ENCODE data around the gene VSTM5. TPM values are rescaled to one million over a fixed set of nuclear protein-coding genes. Genes with fewer than 3 reads are reported as not detected.

Gene VSTM5
- total RNA-seq, 2 donors from 2014 or later: not detected

DNA sequence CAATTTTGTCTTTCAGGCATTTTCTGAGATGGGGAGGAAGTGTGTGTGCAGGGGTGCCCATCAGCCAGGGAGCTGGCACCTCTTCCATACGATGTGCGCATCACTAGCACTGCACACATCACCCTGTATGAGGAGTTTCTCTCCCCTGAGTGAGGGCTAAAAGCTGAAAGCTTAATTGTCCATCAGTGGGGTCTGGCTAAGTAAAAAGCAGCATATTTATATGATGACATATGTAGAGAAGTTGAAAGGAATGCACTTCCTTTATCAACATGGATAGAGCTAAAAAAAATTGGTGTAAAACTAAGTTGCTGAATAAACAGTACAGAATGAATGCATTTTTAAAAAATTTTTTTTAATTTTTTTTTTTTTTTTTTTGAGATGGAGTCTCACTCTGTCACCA is 4.0 kb downstream of the VSTM5 start:
- H3K9me3 Mint-ChIP-seq: no peaks in the 10 kb centered on the region
- H3K36me3 Mint-ChIP-seq: no peaks in the 10 kb centered on the region
- H3K27ac Mint-ChIP-seq: peak overlapping the region in 1 of 2 donors; percentile 50
- no peak for DNase-seq (ENCODE audit: low spot score in 2 of 2)
- no peak for ATAC-seq

DNA sequence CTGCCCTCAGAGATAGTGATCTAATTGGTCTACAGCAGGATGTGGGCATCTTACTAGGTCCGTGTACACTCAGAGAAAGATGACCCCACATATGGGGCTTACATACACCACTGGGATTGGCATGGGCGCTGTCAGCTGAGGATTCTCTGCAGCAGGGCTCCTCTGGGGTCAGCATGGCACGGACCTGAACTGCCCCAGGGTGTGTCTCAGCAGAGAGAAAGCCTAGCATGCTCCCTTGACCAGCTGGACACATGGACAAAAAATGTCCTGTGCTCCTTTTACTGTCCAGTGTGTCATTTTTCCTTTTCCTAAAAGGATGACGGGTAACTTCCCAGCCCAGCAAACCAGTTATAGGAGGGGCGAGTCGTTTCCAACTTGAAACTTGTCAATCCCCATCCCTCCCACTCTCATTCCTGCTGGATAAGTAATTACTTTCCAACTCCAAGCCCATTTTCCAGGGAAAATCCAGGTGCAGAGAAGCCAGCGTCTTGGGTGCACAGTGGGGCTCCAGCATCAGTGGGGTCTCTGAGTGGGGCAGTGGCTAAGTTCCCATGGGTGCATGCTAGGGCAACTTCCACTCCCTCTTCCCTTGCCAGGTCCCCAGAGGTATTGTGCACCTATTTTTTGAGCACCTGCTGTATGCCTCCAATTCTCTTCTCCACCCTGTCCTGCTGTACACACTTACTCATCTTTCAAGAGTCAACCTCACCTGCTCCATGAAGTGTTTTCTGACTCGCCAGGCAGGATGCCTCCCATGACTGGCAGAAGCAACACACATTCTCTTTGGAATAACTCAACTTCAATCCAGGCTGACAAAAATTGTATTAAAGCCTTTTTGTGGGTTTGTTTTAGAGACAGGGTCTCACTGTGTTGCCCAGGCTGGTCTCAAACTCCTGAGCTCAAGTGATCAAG is 5.0 kb downstream of the VSTM5 start:
- no peak overlapping the region for H3K27ac Mint-ChIP-seq
- DNase-seq (ENCODE audit: low spot score in 2 of 2): no peak
- no peak for ATAC-seq
- H3K36me3 Mint-ChIP-seq: no peaks in the 10 kb centered on the region
- H3K9me3 Mint-ChIP-seq: no peaks in the 10 kb centered on the region

- Mint-ChIP-seq H3K36me3 (no peaks in the 10 kb centered on the region), H3K9me3 (no peaks in the 10 kb centered on the region), H3K27ac (no peak overlapping the region)
- ATAC-seq: no peak
- no peak for DNase-seq (ENCODE audit: low spot score in 2 of 2)
These were observed 5.8 kb downstream of the VSTM5 start for GRCh38 chr11:93844568-93844967.

DNA sequence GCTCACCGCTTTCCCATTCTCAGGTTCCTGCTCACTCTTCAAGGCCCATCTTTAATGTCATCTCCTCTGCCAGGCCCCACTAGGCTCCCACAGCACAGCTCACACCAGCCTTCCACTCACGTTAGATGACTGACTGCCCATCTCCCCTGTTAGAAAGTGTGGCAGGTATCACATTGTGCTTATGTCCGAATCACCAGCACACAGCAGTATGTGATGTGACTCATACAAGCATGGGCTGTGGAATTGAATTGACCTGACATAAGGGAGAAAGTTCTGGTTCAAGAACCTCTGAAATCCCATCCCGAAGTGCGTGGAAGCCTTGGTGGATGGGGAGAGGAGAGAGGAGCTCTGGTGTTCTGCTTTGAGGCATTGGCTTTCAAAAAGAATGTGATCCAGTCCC is 6.5 kb downstream of the VSTM5 start:
- H3K9me3 Mint-ChIP-seq: no peaks in the 10 kb centered on the region
- H3K36me3 Mint-ChIP-seq: no peaks in the 10 kb centered on the region
- ATAC-seq (no peak), DNase-seq (ENCODE audit: low spot score in 2 of 2) (no peak)
- no peak overlapping the region for H3K27ac Mint-ChIP-seq

GRCh38 chr11:93842461-93842860 is 8.0 kb downstream of the VSTM5 start:
- H3K36me3 Mint-ChIP-seq: no peaks in the 10 kb centered on the region
- ATAC-seq: no peak

DNA sequence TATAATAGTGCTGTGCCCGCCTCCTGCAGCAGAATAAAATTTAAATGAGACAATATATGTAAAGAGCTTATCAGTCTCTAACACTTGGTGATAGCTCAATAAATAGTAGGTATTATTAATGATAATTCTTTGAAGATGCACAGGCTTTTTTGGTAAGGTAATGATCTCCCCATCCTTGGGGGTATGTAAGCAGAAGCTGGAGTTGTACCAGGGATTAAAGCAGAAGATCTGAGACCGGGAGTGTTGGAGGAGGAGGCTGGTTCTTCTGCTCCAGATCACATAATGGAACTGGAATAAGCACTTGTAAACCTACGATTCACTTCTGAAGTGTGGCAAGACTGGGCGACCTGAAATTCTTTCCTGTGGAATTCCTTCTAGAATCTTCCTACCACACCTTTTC is 8.4 kb downstream of the VSTM5 start:
- DNase-seq (ENCODE audit: low spot score in 2 of 2): no peak
- no peaks in the 10 kb centered on the region for H3K9me3 Mint-ChIP-seq
- H3K36me3 Mint-ChIP-seq: no peaks in the 10 kb centered on the region
- ATAC-seq: no peak
- H3K27ac Mint-ChIP-seq: no peak overlapping the region

More at GRCh38 chr11:93842461-93842860, 8.0 kb downstream of the VSTM5 start:
- Mint-ChIP-seq H3K9me3 (no peaks in the 10 kb centered on the region), H3K27ac (peak overlapping the region in 1 of 2 donors; percentile 76)
- no peak for DNase-seq (ENCODE audit: low spot score in 2 of 2)

GRCh38 chr11:93841446-93841845 is 9.0 kb downstream of the VSTM5 start:
- no peak for ATAC-seq
- no peak for DNase-seq (ENCODE audit: low spot score in 2 of 2)
- no peaks in the 10 kb centered on the region for H3K36me3 Mint-ChIP-seq
- no peak overlapping the region for H3K27ac Mint-ChIP-seq
- no peaks in the 10 kb centered on the region for H3K9me3 Mint-ChIP-seq

DNA sequence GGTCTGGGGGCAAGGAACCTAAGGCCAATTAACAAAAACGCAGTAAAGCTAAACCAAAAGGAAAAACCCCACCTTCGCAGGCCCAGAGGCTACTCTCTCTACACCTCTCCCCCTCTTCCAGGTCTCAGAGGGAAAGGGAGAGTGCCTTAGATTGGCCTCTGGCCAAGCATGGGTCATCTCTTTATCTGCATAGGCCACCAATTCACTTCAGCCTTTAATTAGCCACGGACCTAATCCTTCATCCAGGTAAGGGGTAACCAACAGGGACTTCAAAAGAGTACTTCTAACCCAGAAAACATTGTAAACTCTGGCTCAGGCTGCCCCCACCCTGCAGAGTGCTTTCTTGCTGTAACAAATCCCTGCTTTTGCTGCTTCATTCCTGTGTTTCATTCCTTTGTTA is 9.4 kb downstream of the VSTM5 start:
- Mint-ChIP-seq H3K27ac (no peak overlapping the region), H3K36me3 (no peaks in the 10 kb centered on the region)
- ATAC-seq: no peak

GRCh38 chr11:93840180-93840579 is 10.2 kb downstream of the VSTM5 start:
- Mint-ChIP-seq H3K27ac (no peak overlapping the region), H3K36me3 (no peaks in the 10 kb centered on the region), H3K9me3 (no peaks in the 10 kb centered on the region)
- ATAC-seq (no peak), DNase-seq (ENCODE audit: low spot score in 2 of 2) (no peak)

More for the DNA sequence above, 9.4 kb downstream of the VSTM5 start:
- DNase-seq (ENCODE audit: low spot score in 2 of 2): no peak
- no peaks in the 10 kb centered on the region for H3K9me3 Mint-ChIP-seq

- no peaks in the 10 kb centered on the region for H3K36me3 Mint-ChIP-seq
- H3K27ac Mint-ChIP-seq: no peak overlapping the region
- DNase-seq (ENCODE audit: low spot score in 2 of 2) (no peak), ATAC-seq (no peak)
- H3K9me3 Mint-ChIP-seq: no peaks in the 10 kb centered on the region
These were observed 11.5 kb downstream of the VSTM5 start for GRCh38 chr11:93838967-93839366.

GRCh38 chr11:93832780-93833179 is 17.6 kb downstream of the VSTM5 start:
- DNase-seq (ENCODE audit: low spot score in 2 of 2): no peak

DNA sequence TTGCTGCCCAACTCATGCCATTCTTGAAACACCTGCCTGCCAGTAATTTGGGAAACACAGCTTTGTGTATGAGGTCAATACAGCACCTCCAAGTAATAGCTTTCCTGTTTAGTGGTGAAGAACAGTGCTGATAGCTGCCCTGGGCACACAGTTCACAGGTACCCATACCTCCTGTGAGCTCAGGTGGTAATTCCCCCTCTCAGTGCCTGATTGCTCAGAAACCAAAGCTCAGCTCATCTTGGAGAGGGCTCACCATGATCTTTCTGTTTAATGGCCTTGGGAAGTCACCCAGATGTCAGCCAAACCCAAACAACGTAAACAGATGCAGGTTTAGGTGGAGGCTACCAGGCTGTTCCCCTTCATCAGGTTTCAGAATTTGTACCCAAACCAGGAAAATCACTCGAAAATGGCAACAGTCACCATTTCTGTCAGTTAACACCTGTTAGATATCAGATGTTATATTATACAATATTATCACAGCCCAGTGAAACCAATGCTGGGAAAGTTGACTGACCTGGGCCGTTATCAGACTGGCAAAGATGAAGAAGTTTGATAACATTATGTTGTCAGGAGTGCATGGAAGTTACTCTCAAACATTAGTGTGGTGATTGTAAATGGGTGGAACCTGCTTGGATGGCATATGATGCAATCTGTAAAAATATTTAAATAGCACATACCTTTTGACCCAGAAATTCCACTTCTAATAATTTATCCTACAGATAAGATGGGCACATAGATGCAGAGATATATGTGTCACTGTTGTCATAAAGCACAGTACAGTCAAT is 18.9 kb downstream of the VSTM5 start:
- DNase-seq (ENCODE audit: low spot score in 2 of 2): no peak
- no peak for ATAC-seq
- H3K27ac Mint-ChIP-seq: no peak overlapping the region
- no peaks in the 10 kb centered on the region for H3K36me3 Mint-ChIP-seq
- no peaks in the 10 kb centered on the region for H3K9me3 Mint-ChIP-seq

More at GRCh38 chr11:93832780-93833179, 17.6 kb downstream of the VSTM5 start:
- ATAC-seq: no peak
- no peak overlapping the region for H3K27ac Mint-ChIP-seq
- H3K36me3 Mint-ChIP-seq: no peaks in the 10 kb centered on the region
- no peaks in the 10 kb centered on the region for H3K9me3 Mint-ChIP-seq

DNA sequence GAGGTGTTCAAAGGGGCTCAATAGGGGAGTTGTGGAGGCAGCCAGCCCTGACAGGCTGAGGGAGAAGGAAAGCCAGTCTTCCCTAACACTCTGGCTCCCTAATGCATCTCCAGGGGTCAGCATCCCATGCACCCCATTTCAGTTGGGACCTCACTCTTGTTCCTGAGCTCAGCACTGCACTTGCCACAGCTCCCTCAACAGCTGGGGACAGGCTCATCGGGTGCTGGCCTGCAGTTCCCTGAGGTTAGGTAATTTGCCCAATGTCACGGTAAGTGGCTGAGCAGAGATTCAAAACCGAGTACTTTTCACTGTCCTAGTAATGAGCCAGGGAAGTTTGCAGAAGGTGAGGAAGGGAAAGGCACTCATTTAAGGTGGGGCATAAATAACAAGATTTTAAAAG is 20.8 kb downstream of the VSTM5 start:
- DNase-seq (ENCODE audit: low spot score in 2 of 2) (no peak), ATAC-seq (no peak)
- Mint-ChIP-seq H3K36me3 (no peaks in the 10 kb centered on the region), H3K27ac (no peak overlapping the region), H3K9me3 (no peaks in the 10 kb centered on the region)

DNA sequence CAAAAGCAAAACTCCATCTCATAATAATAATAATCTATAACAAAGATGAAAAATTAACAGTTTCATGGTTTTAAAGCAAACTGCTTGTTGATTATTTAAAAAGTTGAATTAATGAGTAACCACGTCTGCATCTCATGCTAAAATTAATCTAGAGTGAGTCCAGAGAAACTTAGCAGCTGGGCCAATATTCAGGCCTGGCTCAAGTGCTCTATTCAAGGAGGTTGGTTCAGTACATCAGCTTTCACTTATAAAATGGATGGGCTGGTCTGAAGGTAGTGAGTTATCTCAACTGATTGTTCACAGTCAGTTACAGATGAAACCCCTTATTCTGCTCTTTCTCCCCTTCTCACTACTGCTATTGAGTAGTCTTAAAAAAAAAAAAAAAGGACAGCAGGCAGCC is 23.1 kb downstream of the VSTM5 start:
- DNase-seq (ENCODE audit: low spot score in 2 of 2): no peak
- Mint-ChIP-seq H3K9me3 (no peaks in the 10 kb centered on the region), H3K36me3 (no peaks in the 10 kb centered on the region), H3K27ac (no peak overlapping the region)
- ATAC-seq: no peak

DNA sequence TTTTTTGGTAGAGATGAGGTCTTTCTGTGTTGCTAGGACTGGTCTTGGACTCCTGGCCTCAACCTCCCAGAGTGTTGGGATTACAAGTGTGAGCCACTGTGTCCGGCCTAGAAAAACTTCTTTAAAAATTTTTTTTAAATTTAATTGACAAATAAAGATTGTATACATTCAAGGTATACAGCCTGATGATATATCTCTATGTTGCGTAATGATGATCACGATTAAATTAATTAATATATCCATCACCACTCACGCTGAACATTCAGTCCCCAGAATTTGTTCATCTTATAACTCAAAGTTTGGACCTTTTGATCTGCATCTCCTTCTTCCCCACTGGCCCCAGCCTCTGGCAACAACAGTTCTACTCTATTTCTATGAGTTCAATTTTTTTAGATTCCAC is 27.2 kb downstream of the VSTM5 start:
- no peak for DNase-seq (ENCODE audit: low spot score in 2 of 2)
- H3K36me3 Mint-ChIP-seq: peaks cover 0 to 6% of the 10 kb centered on the region in 2 donors
- ATAC-seq: no peak
- peaks cover 0 to 5% of the 10 kb centered on the region in 2 donors for H3K9me3 Mint-ChIP-seq
- no peak overlapping the region for H3K27ac Mint-ChIP-seq

GRCh38 chr11:93822359-93822758 is 28.1 kb downstream of the VSTM5 start:
- no peak overlapping the region for H3K27ac Mint-ChIP-seq
- H3K36me3 Mint-ChIP-seq: peaks cover 0 to 6% of the 10 kb centered on the region in 2 donors
- ATAC-seq (no peak), DNase-seq (ENCODE audit: low spot score in 2 of 2) (no peak)
- H3K9me3 Mint-ChIP-seq: peaks cover 0 to 5% of the 10 kb centered on the region in 2 donors

GRCh38 chr11:93821617-93822016 is 28.8 kb downstream of the VSTM5 start:
- no peak overlapping the region for H3K27ac Mint-ChIP-seq
- ATAC-seq: no peak

More at GRCh38 chr11:93821617-93822016, 28.8 kb downstream of the VSTM5 start:
- Mint-ChIP-seq H3K9me3 (peaks cover 0 to 5% of the 10 kb centered on the region in 2 donors), H3K36me3 (peaks cover 0 to 6% of the 10 kb centered on the region in 2 donors)
- DNase-seq (ENCODE audit: low spot score in 2 of 2): no peak
